ENCODE measurements around the gene ZNF408. TPM values are rescaled to one million over a fixed set of nuclear protein-coding genes. Genes with fewer than 3 reads are reported as not detected.

The ZNF408 gene
- polyA plus RNA-seq, 1 donor from 2014 or later: 9.1 TPM

DNA sequence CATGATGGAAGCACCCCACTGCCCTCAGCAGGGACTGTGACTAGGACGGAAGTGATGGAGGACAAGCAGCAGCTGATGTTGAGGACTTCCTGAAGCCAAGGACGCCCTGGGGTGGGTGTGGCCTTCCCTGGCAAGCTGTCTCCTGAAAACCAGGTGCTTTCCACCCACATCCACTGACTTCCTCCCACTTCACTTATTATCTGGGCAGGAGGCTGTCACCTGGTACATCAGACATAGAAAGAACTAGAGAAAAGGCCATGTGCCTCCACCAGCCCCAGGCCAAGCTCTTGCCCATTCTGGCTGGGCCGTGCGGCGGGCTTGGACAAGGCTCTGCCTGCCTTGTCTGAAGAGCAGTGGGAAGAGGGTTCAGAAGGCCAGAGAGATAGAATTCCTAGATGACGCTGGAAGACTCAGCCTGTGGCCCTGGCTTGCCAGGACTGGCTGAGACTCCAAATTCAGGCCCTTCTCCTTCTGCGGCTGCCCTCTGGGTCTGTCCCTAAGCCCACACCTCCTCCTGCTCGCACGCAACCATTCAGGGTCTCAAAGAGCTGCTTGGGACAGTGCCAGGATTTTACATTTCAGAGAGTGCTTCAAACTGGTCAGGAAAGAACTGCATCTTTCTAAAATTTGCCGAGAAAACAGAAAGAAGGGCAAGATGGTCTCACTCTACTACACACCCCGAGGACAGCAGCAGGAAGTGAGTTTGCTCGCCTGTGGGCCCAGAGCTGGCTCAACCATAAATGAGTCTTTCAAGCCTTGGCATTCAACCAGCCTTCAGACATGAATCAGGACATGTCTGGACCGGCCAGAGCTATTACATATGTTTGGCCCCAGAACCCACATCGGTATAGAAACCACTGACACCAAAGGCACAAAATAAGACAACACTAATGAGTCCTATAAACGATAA, 13.7 kb upstream of the ZNF408 start:
- Histone ChIP-seq H3K9me2 (ENCODE audit: insufficient read depth, low read length) (no peaks in the 10 kb centered on the region), H2AFZ (ENCODE audit: low read depth, low read length) (no peak overlapping the region), H3K4me2 (ENCODE audit: low read length) (no peak overlapping the region), H3K36me3 (ENCODE audit: insufficient read depth, low read length) (no peaks in the 10 kb centered on the region), H3K9ac (ENCODE audit: low read length) (no peak overlapping the region), H3F3A (ENCODE audit: insufficient read depth, low read length, poor library complexity, severe bottlenecking) (no peaks in the 10 kb centered on the region), H3K27me3 (ENCODE audit: insufficient read depth, low read depth, low read length) (no peaks in the 10 kb centered on the region), H3K4me3 (ENCODE audit: low read length) (no peak overlapping the region), H3K79me2 (replicated peaks; ENCODE audit: insufficient read depth, low read length) (no peaks in the 10 kb centered on the region), H4K20me1 (ENCODE audit: insufficient read depth) (no peaks in the 10 kb centered on the region), H3K9me3 (ENCODE audit: low read length) (no peaks in the 10 kb centered on the region), H3K27ac (ENCODE audit: low read length) (no peak overlapping the region)
- TF ChIP-seq, protein P1, sequence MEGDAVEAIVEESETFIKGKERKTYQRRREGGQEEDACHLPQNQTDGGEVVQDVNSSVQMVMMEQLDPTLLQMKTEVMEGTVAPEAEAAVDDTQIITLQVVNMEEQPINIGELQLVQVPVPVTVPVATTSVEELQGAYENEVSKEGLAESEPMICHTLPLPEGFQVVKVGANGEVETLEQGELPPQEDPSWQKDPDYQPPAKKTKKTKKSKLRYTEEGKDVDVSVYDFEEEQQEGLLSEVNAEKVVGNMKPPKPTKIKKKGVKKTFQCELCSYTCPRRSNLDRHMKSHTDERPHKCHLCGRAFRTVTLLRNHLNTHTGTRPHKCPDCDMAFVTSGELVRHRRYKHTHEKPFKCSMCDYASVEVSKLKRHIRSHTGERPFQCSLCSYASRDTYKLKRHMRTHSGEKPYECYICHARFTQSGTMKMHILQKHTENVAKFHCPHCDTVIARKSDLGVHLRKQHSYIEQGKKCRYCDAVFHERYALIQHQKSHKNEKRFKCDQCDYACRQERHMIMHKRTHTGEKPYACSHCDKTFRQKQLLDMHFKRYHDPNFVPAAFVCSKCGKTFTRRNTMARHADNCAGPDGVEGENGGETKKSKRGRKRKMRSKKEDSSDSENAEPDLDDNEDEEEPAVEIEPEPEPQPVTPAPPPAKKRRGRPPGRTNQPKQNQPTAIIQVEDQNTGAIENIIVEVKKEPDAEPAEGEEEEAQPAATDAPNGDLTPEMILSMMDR (IDR thresholded peaks at IDR 0.05; ENCODE audit: poor library complexity, severe bottlenecking): no peak
- TF ChIP-seq, protein P2, sequence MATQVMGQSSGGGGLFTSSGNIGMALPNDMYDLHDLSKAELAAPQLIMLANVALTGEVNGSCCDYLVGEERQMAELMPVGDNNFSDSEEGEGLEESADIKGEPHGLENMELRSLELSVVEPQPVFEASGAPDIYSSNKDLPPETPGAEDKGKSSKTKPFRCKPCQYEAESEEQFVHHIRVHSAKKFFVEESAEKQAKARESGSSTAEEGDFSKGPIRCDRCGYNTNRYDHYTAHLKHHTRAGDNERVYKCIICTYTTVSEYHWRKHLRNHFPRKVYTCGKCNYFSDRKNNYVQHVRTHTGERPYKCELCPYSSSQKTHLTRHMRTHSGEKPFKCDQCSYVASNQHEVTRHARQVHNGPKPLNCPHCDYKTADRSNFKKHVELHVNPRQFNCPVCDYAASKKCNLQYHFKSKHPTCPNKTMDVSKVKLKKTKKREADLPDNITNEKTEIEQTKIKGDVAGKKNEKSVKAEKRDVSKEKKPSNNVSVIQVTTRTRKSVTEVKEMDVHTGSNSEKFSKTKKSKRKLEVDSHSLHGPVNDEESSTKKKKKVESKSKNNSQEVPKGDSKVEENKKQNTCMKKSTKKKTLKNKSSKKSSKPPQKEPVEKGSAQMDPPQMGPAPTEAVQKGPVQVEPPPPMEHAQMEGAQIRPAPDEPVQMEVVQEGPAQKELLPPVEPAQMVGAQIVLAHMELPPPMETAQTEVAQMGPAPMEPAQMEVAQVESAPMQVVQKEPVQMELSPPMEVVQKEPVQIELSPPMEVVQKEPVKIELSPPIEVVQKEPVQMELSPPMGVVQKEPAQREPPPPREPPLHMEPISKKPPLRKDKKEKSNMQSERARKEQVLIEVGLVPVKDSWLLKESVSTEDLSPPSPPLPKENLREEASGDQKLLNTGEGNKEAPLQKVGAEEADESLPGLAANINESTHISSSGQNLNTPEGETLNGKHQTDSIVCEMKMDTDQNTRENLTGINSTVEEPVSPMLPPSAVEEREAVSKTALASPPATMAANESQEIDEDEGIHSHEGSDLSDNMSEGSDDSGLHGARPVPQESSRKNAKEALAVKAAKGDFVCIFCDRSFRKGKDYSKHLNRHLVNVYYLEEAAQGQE (IDR thresholded peaks at IDR 0.05; ENCODE audit: borderline replicate concordance): no peak
- no peak for TF ChIP-seq SMC3 (conservative IDR thresholded peaks at IDR 0.05; ENCODE audit: poor library complexity)
- TF ChIP-seq POLR2AphosphoS5 (IDR thresholded peaks at IDR 0.05): no peak
- TF ChIP-seq TAF1 (IDR thresholded peaks at IDR 0.05; ENCODE audit: low read depth): no peak
- TF ChIP-seq RAD21 (conservative IDR thresholded peaks at IDR 0.05): no peak
- TF ChIP-seq MXI1 (conservative IDR thresholded peaks at IDR 0.05; ENCODE audit: poor library complexity, severe bottlenecking): no peak
- no peak for TF ChIP-seq EZH2 (IDR thresholded peaks at IDR 0.05; ENCODE audit: borderline replicate concordance, insufficient read depth, low read length, poor library complexity, severe bottlenecking)
- TF ChIP-seq EP300 (conservative IDR thresholded peaks at IDR 0.05; ENCODE audit: poor library complexity, severe bottlenecking): no peak

DNA sequence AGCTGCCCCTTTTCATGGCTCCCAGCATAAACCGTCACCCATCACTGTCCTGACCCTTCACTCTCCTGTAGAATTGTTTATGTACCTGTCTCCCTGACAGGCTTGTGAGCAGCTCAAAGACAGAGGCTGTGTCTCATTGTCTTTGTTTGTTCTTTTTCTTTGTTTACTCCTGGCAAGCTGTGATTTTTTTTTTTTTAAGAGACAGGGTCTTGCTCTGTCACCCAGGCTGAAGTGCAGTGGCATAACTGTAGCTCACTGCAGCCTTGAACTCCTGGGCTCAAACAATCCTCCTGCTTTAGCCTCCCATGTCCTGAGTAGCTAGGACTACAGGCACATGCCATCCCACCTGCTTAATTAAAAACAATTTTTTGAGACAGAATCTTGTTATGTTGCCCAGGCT, 10.1 kb upstream of the ZNF408 start:
- no peaks in the 10 kb centered on the region for H3K27me3 ChIP-seq (ENCODE audit: insufficient read depth, low read depth, low read length)

More for the DNA sequence above, 10.1 kb upstream of the ZNF408 start:
- Histone ChIP-seq H2AFZ (ENCODE audit: low read depth, low read length) (no peak overlapping the region), H3K9me2 (ENCODE audit: insufficient read depth, low read length) (no peaks in the 10 kb centered on the region), H3K9me3 (ENCODE audit: low read length) (no peaks in the 10 kb centered on the region), H3K27ac (ENCODE audit: low read length) (no peak overlapping the region), H3K79me2 (replicated peaks; ENCODE audit: insufficient read depth, low read length) (no peaks in the 10 kb centered on the region), H3K4me2 (ENCODE audit: low read length) (no peak overlapping the region), H3K9ac (ENCODE audit: low read length) (no peak overlapping the region), H3K4me3 (ENCODE audit: low read length) (no peak overlapping the region), H3K36me3 (ENCODE audit: insufficient read depth, low read length) (no peaks in the 10 kb centered on the region), H3F3A (ENCODE audit: insufficient read depth, low read length, poor library complexity, severe bottlenecking) (no peaks in the 10 kb centered on the region), H4K20me1 (ENCODE audit: insufficient read depth) (no peaks in the 10 kb centered on the region)
- TF ChIP-seq TAF1 (IDR thresholded peaks at IDR 0.05; ENCODE audit: low read depth) (no peak), POLR2AphosphoS5 (IDR thresholded peaks at IDR 0.05) (no peak), EZH2 (IDR thresholded peaks at IDR 0.05; ENCODE audit: borderline replicate concordance, insufficient read depth, low read length, poor library complexity, severe bottlenecking) (no peak), SMC3 (conservative IDR thresholded peaks at IDR 0.05; ENCODE audit: poor library complexity) (no peak), MXI1 (conservative IDR thresholded peaks at IDR 0.05; ENCODE audit: poor library complexity, severe bottlenecking) (no peak), EP300 (conservative IDR thresholded peaks at IDR 0.05; ENCODE audit: poor library complexity, severe bottlenecking) (no peak), RAD21 (conservative IDR thresholded peaks at IDR 0.05) (no peak)
- TF ChIP-seq, protein P1 (IDR thresholded peaks at IDR 0.05; ENCODE audit: poor library complexity, severe bottlenecking): no peak
- TF ChIP-seq, protein P2 (IDR thresholded peaks at IDR 0.05; ENCODE audit: borderline replicate concordance): no peak
